Kidney epithelial cell (primary cell): ENCODE measurements around the gene LGALS9. TPM values are rescaled to one million over a fixed set of nuclear protein-coding genes. Genes with fewer than 3 reads are reported as not detected.
"Not testable (repeated sequence)": the region's sequence is repeated elsewhere in the genome, so short reads cannot be mapped to it uniquely, and the experiment has no call there.

ENCODE experiments used
- DNase-seq: peaks from one replicate; pipeline ENCODE4 v3.0.0-alpha.2; 2010; ENCODE audit warnings: low read depth
- H3K27me3 ChIP-seq: 2 replicates; pipeline ENCODE4 v1.6.0; 2011; ENCODE audit warnings: low read length; ENCODE audit not compliant: control insufficient read depth, insufficient read depth
- H3K36me3 ChIP-seq: 2 replicates; pipeline ENCODE4 v1.5.1; 2011; ENCODE audit warnings: low read length; ENCODE audit not compliant: control insufficient read depth, insufficient read depth
- H3K4me3 ChIP-seq: 2 replicates; pipeline ENCODE4 v1.5.1; 2011; ENCODE audit warnings: low read depth, mild to moderate bottlenecking, control low read depth, low read length
- CTCF ChIP-seq: IDR thresholded peaks from 2 replicates; pipeline ENCODE4 v1.5.1; 2011; ENCODE audit warnings: mild to moderate bottlenecking, moderate library complexity, low read length, control low read depth, inconsistent platforms; ENCODE audit not compliant: insufficient read depth, poor library complexity, severe bottlenecking
- total RNA-seq: library from RNA; depleted of rRNA; stranded (reverse); fragments of >200 nt; gene quantifications from 2 replicates; pipeline ENCODE4 v1.2.3, GENCODE V29; 2015

Gene LGALS9
- total RNA-seq, 1 donor from 2014 or later, result 3.4 TPM

DNA sequence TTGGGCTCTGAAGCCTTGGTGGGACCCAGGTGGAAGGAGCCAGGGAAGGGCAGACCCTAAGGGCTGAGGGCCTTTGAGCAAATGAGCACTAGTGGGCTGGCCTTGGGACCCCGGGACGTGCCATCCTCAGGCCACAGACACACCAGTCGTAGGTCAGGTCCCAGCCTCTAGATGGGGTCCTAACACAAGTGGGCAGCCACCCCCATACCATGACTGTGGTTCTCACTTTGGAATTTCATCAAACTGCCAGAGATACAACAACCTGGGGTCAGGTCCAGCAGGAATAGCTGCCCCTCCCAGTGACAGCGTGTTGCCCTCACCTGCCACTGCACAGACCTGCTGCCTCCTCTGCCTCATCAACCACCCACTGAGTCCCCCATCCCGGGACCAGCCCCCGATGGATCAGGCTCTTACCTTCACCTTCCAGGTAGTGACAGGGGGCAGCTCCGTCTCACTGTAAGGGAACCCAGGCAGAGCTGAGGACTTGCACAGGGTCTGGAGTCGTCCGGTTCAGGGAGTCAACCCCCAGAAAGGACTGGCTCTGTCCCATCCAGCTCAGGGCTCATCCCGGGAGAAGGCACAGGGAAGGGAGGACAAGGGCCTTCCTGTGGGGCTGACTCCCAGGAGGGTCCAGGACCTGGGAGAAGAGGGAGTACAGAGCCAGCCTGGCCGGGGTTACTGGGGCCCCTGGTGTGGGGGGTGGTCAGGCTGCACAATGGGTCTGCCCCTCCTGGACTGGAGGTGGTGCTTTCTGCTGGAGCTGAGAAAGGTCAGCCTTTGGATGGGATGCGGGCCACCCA is 40.0 kb downstream of the LGALS9 start:
- no peaks in the 10 kb centered on the region for H3K27me3 ChIP-seq
- TF ChIP-seq CTCF, result no peak
- H3K36me3 ChIP-seq, result no peaks in the 10 kb centered on the region
- DNase-seq, result no peak
- no peak overlapping the region for H3K4me3 ChIP-seq

DNA sequence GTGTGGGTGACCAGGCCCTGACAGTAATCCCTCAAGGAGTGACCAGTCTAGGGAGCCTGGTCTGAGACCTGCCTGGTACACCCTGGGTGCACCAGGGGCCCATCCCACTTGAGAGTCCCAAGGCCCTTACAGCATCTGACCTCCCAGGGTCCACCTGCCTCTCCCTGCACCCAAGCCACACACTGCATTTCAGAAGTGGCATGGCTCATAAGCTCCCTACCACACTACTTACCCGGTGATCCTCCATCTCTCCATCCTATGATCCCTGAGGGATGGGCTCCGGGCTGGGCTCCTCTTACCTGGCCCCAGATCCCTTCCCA is 40.6 kb downstream of the LGALS9 start:
- Histone ChIP-seq H3K27me3 (no peaks in the 10 kb centered on the region), H3K4me3 (no peak overlapping the region), H3K36me3 (no peaks in the 10 kb centered on the region)
- no peak for TF ChIP-seq CTCF
- no peak for DNase-seq

DNA sequence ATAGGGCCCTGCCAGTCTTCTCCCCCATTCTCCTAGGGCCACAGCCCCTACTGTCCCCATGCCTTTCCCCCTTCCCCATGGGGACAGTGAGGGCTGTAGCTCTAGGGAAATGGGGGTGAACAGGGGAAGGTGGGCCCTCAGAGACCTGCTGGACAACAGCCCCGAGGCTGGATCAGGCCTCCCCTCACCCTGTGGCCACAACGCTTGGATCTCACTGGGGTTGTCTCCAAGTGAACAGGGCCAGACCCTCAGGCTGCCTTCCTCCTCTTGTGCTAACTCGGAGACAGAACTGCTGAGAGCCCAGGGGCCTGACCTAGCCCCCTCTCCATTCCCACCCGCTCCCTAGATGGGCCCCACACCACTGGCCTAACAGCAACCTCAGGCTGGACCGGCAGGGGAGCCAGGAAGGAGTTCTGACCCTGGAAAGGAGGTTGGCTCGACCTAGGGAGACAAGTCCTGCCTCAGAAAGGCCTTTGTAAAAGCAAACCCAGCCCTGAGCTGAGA is 41.0 kb downstream of the LGALS9 start:
- H3K27me3 ChIP-seq, H3K4me3 ChIP-seq, H3K36me3 ChIP-seq, DNase-seq: not testable (repeated sequence)

DNA sequence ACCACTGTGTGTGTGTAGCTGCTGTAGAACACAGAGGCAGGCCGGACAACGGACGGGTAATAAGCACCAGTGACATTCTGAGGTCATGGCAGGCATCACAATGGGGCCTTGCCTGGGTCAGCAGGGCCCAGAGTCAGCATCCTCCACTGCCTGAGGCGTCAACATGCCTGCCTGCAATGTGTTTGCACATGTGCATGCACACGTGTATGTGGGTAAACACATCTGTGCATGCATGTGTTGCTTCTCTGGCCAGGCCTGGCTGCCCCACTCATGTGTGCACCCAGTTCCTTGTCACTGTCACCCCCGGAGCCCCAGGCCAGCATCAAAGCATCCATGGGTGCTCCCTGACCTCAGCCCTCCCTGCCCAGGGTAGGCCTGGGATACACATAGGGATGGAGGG is 43.3 kb downstream of the LGALS9 start:
- no peak for DNase-seq
- TF ChIP-seq CTCF, result no peak
- Histone ChIP-seq H3K27me3 (no peaks in the 10 kb centered on the region), H3K36me3 (no peaks in the 10 kb centered on the region), H3K4me3 (no peak overlapping the region)

- no peak for DNase-seq
- Histone ChIP-seq H3K36me3 (no peaks in the 10 kb centered on the region), H3K27me3 (no peaks in the 10 kb centered on the region), H3K4me3 (no peak overlapping the region)
- no peak for TF ChIP-seq CTCF
Measured at GRCh38 chr17:27677191-27677590, 46.2 kb downstream of the LGALS9 start.

- H3K4me3 ChIP-seq, DNase-seq, H3K27me3 ChIP-seq, H3K36me3 ChIP-seq: not testable (repeated sequence)
Measured at GRCh38 chr17:27686322-27686721, 55.3 kb downstream of the LGALS9 start.

DNA sequence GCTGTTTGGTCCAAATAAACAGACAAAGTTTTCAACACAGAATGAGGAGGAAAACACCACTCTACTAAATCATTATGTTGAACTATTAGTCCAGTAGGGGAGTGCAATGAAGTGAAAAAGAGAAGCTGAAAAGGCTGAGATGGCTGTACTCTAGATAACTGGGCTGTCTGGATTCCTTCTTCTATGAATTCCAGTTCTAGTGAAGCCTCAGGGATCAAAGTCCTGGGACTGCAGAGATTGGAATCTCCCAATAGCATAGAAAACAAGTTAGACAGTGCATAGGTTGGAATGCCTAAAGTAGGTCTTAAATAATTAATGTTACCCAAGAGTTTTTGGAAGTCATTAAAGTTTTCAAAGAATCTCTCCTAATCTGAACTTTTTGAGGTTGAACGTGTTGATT is 59.9 kb downstream of the LGALS9 start:
- H3K4me3 ChIP-seq, result no peak overlapping the region
- no peak for TF ChIP-seq CTCF

DNA sequence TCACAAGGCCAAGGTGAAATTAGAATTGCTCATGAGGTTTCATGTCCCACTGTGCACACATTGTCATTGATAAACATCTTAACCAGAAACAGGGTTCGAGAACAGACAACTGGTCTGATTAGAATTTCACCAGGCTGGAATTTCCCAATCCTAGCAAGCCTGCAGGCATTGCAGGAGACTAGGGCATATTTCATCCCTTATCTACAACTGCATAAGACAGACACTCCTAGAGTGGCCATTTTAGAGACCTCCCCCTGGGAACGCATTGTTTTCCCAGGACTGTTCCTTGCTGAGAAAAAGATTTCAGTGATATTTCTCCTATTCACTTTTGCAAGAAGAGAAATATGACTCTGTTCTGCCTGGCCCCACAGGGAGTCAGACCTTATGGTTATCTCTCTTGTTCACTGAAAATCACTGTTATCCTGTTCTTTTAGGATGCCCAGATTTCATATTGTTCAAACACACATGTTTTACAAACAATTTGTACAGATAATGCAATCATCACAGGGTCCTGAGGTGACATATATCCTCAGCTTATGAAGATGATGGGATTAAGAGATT is 64.3 kb downstream of the LGALS9 start:
- H3K4me3 ChIP-seq, DNase-seq, H3K36me3 ChIP-seq, H3K27me3 ChIP-seq: not testable (repeated sequence)

More for the DNA sequence above, 59.9 kb downstream of the LGALS9 start:
- no peaks in the 10 kb centered on the region for H3K27me3 ChIP-seq
- no peak for DNase-seq
- H3K36me3 ChIP-seq, result no peaks in the 10 kb centered on the region
